RPMI7951 (cell line): Measurements from ENCODE around the gene TGFB1. TPM values are rescaled to one million over a fixed set of nuclear protein-coding genes. Genes with fewer than 3 reads are reported as not detected.
A peak's percentile ranks its signal among the peaks of the same experiment; 100 is the strongest.

ENCODE experiments used
- DNase-seq: peaks from one replicate; pipeline ENCODE4 v3.0.0-alpha.2; 2012; ENCODE audit warnings: low read depth
- total RNA-seq: library from RNA; depleted of rRNA; stranded (reverse); fragments of >200 nt; shearing (Covaris generic); gene quantifications from 2 replicates; pipeline ENCODE4 v1.2.3, GENCODE V29; 2014

The TGFB1 gene
- total RNA-seq, 1 experiment from 2014 or later = 18.1 TPM

DNA sequence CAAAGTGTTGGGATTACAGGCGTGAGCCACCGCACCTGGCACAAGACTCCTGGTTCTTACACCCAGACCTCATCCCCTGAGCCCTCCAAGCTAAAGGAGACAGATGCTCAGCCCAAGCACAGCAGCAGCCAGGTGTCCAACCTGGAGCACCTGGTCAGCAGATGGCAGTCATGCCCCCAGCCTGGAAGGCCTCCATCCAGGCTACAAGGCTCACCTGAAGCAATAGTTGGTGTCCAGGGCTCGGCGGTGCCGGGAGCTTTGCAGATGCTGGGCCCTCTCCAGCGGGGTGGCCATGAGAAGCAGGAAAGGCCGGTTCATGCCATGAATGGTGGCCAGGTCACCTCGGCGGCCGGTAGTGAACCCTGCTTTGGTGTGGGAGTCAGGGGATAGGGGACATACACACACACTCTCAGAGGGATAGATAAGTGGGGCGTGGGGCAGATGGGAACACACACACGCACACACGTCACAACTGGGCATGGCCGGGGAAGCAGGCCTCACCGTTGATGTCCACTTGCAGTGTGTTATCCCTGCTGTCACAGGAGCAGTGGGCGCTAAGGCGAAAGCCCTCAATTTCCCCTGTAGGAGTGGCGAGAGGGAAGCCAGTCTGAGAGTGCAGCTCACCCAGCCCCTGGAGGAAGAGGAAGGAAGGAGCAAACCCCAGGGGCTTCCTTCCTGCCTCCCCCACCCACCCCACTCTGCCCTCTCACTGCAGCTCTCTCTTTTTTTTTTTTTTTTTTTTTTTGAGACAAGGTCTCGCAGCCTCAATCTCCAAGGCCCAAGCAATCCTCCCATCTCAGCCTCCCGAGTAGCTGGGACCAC is 11.8 kb downstream of the TGFB1 start:
- no peak for DNase-seq

DNA sequence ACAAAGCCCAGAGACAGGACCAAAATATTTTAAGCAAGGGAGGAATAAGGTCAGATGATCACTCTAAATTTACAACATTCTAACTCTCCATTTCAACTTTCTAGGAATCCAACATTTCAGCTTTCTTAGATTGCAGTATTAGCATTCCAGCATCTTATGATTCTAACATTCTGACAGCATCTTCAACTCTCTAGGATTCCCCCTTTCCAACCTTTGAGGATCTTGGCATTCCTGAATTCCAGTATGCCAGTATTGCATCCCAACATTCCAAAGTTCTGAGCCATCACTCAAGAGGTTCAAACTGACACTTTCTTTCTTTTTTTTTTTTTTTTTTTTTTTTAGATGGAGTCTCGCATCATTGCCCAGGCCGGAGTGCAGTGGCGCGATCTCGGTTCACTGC is 13.8 kb downstream of the TGFB1 start:
- peak; percentile 69 for DNase-seq

DNA sequence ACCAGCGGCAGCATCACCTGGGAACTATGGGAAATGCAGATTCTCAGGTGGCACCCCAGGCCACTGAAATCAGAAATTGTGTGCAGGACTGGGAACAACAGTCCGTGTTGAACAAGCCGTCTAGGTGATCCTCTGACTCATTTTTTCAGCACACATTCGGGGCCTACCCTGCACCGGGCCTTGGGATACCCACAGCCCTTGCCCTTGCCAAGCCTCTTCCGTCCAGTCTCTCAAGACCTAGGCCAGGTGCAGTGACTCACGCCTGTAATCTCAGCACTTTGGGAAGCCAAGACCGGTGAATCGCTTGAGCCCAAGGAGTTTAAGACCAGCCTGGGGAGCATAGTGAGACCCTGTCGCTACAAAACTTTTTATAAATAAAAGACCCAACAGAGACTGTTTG is 18.3 kb downstream of the TGFB1 start:
- no peak for DNase-seq

DNA sequence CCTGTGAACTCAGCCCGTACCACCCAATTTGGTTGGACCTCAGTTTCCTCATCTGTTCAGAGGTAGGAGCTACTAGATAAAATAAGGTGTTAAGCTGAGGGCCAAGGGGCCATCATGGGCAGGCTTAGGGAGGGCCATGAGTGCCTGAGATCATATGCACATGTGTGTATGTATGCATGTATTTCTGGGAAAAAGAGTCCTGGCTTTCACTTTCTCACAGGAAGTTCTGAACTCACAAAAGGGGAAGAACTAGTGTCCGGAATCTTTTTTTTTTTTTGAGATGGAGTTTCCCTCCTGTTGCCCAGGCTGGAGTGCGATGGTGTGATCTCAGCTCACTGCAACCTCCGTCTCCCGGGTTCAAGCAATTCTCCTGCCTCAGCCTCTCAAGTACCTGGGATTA is 18.9 kb downstream of the TGFB1 start:
- DNase-seq = no peak

DNA sequence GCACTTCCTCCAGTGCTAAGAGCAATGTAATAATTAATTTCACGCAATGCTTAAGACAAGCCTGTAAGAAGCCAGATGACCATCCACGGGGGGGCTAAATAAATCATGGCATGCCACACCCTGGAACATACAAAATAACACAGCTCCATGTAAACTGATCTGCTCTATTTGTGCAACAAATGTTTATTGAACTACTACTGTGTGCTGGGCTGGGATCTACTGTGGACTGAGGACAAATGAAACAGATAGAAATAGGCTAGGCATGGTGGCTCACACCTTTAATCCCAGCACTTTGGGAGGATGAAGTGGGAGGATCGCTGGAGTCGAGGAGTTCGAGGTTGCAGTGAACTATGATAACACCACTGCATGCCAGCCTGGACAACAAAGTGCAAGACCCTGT is 21.3 kb downstream of the TGFB1 start:
- DNase-seq = no peak

DNA sequence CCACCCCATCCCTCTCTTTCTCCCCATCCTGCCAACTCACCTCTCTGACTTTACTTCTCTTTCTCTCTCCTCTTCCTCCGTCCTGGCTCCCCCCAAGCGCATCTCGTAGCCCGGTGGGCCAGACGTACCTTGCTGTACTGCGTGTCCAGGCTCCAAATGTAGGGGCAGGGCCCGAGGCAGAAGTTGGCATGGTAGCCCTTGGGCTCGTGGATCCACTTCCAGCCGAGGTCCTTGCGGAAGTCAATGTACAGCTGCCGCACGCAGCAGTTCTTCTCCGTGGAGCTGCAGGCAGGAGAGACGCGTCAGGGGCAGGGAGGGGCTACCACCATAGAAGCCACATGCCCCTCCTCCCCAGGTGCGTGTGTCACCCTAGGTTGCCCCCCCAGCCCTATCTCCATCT is 21.7 kb downstream of the TGFB1 start:
- no peak for DNase-seq

DNA sequence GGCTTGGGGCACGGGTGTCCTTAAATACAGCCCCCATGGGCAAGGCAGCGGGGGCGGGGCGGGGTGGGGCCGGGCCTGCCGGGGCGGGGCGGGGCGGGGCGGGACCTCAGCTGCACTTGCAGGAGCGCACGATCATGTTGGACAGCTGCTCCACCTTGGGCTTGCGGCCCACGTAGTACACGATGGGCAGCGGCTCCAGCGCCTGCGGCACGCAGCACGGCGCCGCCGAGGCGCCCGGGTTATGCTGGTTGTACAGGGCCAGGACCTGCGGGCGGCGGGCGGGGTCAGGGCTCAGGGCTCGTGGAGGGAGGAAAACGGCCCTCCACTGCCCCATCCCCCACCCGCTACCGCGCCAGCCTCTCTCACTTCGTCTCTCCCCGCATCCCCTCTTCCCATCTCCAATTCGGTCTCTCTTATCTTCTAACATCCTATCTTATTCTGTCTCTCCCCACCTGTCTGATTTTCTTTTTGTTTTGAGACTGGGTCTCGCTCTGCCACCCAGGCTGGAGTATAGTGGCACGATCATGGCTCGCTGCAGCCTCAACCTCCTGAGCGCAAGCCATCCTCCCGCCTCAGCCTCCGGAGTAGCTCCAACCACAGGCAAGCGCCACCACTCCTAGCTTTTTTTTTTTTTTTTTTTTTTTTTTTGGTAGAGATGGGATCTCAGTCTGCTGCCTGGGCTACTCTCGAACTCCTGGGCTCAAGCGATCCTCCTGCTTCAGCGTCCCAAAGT is 22.6 kb downstream of the TGFB1 start:
- no peak for DNase-seq

DNA sequence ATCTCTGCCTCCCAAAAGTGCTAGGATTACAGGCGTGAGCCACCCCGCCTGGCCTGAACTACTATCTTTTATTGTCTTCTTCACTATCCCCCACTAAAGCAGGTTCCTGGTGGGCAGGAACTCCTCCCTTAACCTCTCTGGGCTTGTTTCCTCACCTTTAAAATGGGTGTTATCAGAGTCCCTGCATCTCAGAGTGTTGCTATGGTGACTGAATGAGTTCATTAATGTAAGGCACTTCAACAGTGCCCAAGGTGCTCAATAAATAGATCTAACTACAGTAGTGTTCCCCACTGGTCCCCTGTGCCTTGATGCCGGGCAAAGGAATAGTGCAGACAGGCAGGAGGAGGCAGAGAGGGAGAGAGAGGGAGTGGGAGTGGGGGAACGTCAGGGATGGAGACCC is 23.2 kb downstream of the TGFB1 start:
- DNase-seq = no peak

DNA sequence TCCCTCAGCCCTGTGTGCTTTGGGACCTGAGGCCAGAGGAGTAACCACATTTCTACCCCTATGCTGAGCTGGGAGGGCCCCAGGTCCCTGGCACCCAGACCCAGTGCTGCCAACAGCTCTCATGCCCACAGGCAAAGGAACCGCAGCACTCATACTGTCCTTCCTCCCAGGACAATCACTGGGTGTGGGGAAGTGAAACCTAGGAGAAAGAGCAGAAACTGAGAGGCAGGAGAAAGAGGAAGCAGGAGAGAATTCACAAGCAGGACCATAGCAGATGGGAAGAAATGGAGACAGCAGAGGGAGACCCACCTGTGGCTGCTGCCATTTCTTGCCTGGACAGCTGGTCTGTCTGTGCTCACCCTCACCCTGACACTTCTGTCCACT is 24.9 kb downstream of the TGFB1 start:
- DNase-seq = peak; percentile 80

DNA sequence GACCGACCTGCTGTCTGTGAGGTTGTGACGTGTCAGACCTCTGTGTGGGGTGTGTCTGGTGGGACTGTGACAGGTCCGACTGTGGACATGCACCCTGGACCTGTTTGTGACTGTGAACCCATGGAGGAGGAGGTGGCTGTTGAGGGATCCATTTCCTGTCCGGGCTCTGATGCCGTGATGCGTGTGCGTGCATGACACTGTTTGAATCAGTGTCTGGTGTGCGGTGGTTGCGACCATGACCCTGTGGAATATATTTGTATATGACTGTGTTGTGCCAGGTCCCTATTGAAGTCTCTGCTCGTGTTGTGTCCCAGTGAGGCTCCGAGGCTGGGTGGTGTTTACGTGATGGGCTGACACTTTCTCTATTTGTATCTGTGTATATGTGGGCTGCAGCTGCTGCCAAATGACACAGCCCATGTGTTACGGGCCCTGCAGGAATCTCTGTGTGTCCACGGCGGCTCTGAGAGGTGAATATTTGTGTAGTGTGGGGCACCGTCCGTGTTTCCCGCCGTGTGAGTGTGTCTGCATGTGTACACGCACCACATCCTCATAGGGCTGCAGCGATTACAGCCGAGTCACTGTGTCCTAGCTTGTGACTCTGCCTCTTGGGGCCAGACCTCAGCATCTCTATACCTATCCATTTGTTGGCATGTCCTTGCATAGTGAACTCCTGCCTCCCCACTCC is 25.4 kb downstream of the TGFB1 start:
- DNase-seq = peak; percentile 63

DNA sequence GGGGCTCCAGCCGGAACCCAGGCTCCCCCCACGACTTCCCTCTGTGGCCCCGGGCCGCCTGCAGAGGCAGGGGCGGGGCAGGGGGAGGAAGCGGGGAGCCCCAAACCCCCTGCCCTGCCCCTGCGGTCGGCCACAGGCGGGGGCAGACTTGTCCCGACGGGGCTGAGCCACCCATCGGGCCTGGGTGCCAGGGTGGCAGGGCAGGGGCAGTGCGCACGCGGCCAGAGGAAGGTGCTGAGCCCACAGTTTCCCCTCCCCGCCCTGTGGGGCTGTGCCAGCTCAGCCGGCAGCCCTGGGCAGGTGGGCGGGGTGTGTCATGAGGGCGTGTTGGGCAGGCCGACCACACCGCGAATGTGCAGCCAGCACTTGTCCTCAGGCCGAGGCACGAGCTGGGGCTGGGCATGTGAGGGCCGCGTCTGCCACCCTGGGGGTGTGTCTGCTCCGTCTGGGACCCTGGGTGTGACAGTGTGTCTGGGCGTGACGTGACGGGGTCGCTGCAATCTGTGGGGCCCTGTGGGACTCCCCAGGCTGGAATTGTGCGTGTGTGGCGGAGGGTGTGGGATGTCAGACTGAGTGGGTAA is 26.1 kb downstream of the TGFB1 start:
- peak; percentile 81 for DNase-seq

DNA sequence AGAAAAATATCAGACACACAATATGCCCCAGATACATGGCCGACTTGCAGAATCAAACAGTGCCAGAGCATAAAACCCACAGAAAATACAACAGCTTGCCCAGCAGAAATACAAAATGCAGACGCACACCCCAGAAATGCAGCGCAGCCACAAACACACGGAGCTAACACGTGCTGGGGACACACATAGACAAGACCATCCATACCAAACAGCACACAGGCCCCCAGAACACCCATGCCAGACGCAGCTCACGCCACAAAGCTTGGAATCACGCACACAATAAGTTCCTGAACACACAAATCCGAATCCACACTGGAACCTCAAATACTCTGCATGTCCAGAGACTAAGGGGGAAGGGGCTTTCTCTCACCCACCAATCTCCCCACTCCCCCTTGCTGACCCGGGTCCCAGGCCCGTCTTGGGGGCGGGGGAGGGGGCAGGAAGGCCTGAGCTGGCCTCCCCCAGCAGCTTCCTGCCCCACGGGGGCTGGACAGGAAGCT is 26.6 kb downstream of the TGFB1 start:
- DNase-seq = peak; percentile 36

DNA sequence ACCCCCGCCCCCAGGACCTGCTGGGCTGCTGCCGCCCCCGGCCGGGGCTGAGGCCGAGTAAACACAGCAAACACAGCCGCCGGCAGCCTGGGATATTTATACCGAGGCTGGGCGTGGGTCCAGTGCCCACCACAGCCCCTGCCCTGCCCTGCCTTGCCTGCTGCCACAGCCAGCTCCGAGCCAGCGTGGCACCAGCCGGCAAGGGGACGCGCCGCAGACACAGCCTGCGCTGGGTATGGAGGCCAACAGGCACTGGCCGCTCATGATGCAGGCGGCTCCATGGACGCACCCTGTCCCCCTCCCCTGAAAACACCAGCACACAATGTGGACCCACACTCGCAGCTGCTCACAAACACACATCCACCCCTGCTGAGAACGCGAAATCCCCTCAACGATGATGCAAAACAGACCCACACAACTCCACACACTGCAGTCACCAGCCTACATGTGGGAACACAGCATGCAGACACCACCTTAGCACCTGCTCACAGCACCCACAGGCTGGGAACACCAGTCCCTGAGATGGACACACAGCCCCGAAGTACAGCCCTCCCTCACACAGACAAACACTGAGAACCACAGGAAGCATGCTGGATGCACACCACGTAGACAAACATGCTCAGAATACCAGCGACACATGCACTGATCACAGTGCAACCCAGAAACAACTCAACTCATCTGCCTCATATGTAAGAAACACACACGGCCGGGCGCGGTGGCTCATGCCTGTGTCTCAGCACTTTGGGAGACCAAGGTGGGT is 27.6 kb downstream of the TGFB1 start:
- peak; percentile 68 for DNase-seq

DNA sequence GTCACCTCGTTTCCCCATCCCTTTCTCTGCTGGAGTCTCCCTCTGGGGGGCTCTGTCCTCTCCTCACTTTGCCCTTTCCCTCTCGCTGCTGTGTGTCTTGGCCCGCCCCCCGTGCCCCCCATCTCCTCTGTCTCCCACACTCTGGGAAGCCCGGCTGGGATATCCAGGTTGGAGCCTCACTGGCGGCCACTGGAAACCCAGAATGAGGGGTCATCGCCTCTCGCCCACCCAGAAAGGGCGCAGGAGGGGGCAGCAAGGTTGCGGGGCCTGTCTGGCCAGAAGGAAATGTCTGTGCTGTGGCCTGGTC is 28.1 kb downstream of the TGFB1 start:
- DNase-seq = no peak

DNA sequence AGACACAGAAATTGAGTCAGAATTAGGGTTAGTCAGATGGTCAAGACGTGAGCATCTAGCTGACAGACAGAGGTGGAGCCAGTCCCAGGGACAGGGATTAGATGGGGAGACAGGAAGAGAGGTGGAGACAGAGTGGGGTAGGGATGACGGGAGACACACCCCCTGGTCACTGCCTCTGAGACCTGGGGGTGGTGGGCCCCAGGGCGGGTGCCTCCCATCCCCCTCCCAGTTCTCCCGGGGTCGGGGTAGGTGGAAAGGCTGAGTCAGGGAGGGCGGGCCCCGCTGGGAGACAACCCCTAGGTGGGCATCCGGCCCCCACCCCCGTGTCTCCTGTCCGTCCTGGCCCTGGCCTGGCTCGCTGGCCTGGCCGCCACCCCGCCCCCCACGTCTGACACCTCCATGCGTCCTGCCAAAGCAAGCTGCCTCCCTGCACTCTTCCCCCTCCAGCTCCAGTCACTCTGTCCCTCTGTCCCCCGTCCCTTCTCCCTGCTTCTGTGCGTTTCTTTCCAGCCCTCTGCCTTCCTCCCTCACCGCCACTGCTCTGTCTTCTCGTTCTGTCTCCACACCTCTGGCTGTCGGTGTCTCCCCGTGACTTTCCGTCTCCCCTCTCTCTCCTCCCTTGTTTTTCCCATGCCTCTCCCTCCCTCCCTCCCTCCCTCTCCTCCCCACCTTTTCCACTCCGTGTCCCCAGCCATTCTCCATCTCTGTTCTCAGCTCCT is 28.6 kb downstream of the TGFB1 start:
- peak; percentile 81 for DNase-seq

DNA sequence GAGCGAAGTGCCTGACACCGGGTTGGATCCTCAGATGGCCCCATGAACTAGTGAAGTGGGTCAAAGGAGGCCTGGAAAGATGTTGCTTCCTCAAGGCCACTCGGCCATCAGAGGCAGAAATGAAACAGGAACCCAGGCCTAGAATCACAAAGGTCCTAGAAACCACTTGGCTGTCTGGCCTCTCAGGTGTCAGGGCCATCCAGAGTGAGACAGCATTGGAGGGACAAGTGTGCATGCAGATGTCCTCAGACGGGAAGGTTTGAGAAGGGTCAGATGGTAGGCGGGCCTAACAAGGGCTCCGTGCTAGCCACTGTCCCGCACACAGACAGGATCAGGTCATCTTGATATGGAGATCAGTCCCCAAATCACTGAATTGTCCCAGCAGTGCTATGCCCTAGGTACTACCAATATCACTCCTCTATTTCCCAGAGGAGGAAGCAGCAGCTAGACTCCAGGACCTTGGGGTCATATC is 29.5 kb downstream of the TGFB1 start:
- DNase-seq = peak; percentile 18

DNA sequence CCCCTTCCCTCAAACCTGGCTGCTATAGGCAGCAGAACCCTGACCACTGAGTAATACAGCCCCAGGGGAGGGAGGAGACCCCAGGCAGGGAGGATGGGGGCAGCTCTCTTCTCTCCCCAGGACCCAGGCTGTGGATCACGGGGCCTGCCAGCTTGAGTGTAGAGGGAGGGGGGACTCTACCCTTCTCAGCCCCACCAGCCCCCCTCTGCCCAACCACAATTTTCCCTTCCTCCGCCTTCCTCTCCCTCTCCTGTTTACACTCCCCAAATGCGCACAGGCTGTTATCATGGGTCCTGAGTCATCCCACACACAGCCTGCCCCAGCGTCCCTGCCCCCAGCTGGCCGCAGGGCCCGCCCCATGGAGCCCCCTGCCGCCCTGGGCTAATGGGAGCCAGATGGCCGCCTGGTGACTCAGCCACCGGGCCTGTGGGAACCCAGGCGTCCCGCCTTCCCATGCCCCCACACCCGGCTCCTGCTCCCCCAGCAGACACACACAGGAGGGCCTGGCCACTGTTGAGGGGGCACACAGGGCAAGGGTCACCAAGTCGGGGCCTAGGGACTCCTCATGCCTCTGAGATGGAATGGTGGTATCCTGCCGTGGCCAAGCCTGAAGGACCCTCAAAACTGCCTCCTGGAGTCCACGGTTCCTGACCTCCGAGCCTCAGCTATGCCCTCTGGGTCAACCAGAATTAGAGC is 30.1 kb downstream of the TGFB1 start:
- peak; percentile 99 for DNase-seq

DNA sequence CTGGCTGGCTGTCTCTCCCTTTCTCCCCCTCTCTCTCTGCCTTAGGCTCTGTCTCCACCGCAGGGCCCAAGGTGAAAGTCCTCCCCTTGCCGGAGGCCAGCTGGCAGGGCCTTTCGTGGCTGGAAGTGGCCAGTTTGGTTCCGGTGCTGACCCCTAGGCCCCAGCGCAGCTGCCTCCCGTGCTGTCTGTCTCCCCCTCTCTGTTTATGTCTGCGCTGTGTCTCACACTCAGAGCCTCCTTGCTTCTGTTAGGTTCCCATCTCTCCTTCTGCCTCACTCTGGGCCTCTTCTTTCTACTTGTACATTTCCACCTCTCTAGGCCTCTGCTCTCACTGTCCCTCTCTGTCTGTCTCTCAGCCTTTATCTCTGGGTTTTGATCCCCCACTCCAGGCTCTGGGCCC is 30.7 kb downstream of the TGFB1 start:
- DNase-seq = peak; percentile 94

DNA sequence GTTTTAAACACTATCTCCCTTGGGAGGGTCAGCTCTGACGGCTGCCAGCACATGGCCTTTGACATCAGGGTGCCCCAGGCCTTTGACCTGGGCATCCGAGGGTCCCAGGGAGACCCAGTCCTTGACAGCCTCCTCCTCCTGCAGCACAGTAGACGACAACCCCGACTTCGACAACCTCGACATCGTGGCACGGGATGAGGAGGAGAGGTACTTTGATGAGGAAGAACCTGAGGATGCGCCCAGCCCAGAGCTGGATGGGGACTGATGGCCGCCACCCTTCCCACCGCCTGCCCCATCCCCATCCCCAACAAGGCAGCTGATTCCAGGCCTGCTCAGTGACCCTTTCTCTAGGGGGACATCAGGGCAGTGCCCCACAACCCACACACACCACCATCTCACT is 31.3 kb downstream of the TGFB1 start:
- DNase-seq = no peak

DNA sequence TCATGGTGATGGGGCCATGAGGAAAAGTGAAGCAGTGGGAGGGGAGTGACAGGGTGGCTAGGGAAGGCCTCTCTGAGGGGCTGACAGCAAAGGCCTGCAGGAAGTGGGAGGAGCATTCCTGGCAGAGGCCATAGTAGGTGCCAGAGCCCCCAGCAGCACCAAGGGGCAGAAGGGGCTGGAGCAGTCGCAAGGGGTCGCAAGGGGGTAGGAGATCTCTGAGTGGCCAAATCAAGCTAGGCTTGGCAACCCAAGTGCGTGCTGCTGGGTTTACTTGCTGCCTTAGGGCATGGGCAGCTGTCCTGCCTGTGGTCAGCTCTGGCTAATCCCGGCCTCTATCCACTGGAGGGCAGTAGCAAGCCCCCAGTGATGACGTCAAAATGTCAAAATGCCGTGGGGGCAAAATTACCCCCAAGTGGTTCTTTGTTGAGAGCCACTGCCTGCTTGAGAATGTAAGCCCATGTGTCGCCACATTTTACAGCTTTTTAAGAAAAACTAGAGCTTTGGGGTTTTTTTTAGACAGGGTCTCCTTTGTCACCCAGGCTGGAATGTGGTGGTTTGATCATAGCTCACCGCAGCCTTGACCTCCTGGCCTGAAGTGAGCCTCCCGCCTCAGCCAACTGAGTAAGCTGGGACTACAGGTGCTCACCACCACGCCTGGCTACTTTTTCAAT is 32.0 kb downstream of the TGFB1 start:
- peak; percentile 97 for DNase-seq
